GM21576 (cell line): ENCODE results near the gene CADPS2.
"Not testable (repeated sequence)": the region's sequence is repeated elsewhere in the genome, so short reads cannot be mapped to it uniquely, and the experiment has no call there.

Experiments
- ATAC-seq: cut with Tn5 transposase; IDR thresholded peaks from one replicate; pipeline ENCODE4 v1.9.1; 2021; ENCODE audit warnings: mild to moderate bottlenecking, moderate library complexity; ENCODE audit not compliant: unreplicated experiment

Gene CADPS2

GRCh38 chr7:122717356-122718089 is 168.7 kb downstream of the CADPS2 start:
- no peak for ATAC-seq

GRCh38 chr7:122715183-122715582 is 171.1 kb downstream of the CADPS2 start:
- ATAC-seq, result no peak

- ATAC-seq, result no peak
Measured at GRCh38 chr7:122710916-122711315, 175.3 kb downstream of the CADPS2 start.

- ATAC-seq, result no peak
Measured at GRCh38 chr7:122709930-122710646, 176.2 kb downstream of the CADPS2 start.

- no peak for ATAC-seq
Measured at GRCh38 chr7:122706836-122707235, 179.4 kb downstream of the CADPS2 start.

GRCh38 chr7:122702872-122703510 is 183.3 kb downstream of the CADPS2 start, which contains the start of gene RNF148:
Gene RNF148, minus strand, starts transcription at chr7:122702922. Its CDS starts 172 bp downstream, at chr7:122702750.
- ATAC-seq, result no peak

- ATAC-seq, result no peak
Measured at GRCh38 chr7:122699017-122699416, 187.2 kb downstream of the CADPS2 start, which contains the start of gene RNF133. Gene RNF133, minus strand, starts transcription at chr7:122699117. Its CDS starts 199 bp downstream, at chr7:122698918.

GRCh38 chr7:122695816-122696215 is 190.4 kb downstream of the CADPS2 start:
- no peak for ATAC-seq

- no peak for ATAC-seq
Measured at GRCh38 chr7:122694697-122695096, 191.6 kb downstream of the CADPS2 start.

- no peak for ATAC-seq
Measured at GRCh38 chr7:122692769-122693309, 193.4 kb downstream of the CADPS2 start.

- no peak for ATAC-seq
Measured at GRCh38 chr7:122691569-122692235, 194.6 kb downstream of the CADPS2 start.

GRCh38 chr7:122689346-122690109 is 196.7 kb downstream of the CADPS2 start:
- ATAC-seq, result no peak

- no peak for ATAC-seq
Measured at GRCh38 chr7:122688400-122688998, 197.8 kb downstream of the CADPS2 start.

- ATAC-seq, result no peak
Measured at GRCh38 chr7:122686360-122686878, 199.8 kb downstream of the CADPS2 start.

GRCh38 chr7:122684504-122684903 is 201.8 kb downstream of the CADPS2 start:
- no peak for ATAC-seq

- ATAC-seq, result no peak
Measured at GRCh38 chr7:122682815-122683550, 203.3 kb downstream of the CADPS2 start.

GRCh38 chr7:122681186-122681585 is 205.1 kb downstream of the CADPS2 start:
- ATAC-seq, result not testable (repeated sequence)

- no peak for ATAC-seq
Measured at GRCh38 chr7:122679813-122680212, 206.4 kb downstream of the CADPS2 start.

- ATAC-seq, result not testable (repeated sequence)
Measured at GRCh38 chr7:122679269-122679709, 207.0 kb downstream of the CADPS2 start.
